Fibroblast of lung (primary cell): Measurements from ENCODE around the gene C9orf50. TPM values are rescaled to one million over a fixed set of nuclear protein-coding genes. Genes with fewer than 3 reads are reported as not detected.

Experiments
- DNase-seq, 2 donors: peaks; one replicate each; pipeline versions ENCODE4 v3.0.0 to v3.0.0-alpha.2; 2010; ENCODE audit warnings: low read depth in 2 of 2
- H2AFZ ChIP-seq: 2 replicates; pipeline ENCODE4 v1.5.1; 2012; ENCODE audit warnings: low read length, control low read depth, inconsistent platforms
- H3K27ac ChIP-seq: 2 replicates; pipeline ENCODE4 v1.5.1; 2011; ENCODE audit warnings: low read length, control low read depth; ENCODE audit not compliant: insufficient read depth
- H3K27me3 ChIP-seq: 2 replicates; pipeline ENCODE4 v1.5.1; 2011; ENCODE audit warnings: mild to moderate bottlenecking, low read length; ENCODE audit not compliant: control insufficient read depth, insufficient read depth
- H3K36me3 ChIP-seq: 2 replicates; pipeline ENCODE4 v1.5.1; 2011; ENCODE audit warnings: low read length; ENCODE audit not compliant: control insufficient read depth, insufficient read depth
- H3K4me1 ChIP-seq: 2 replicates; pipeline ENCODE4 v1.5.1; 2011; ENCODE audit warnings: low read length; ENCODE audit not compliant: control insufficient read depth, insufficient read depth; ENCODE audit errors: extremely low read depth
- H3K4me2 ChIP-seq: 2 replicates; pipeline ENCODE4 v1.5.1; 2011; ENCODE audit warnings: low read length, control low read depth; ENCODE audit not compliant: insufficient read depth; ENCODE audit errors: extremely low read depth
- H3K4me3 ChIP-seq, 4 experiments: fragments of 200-600 bp in 1 of 4; sonication (generic) in 1 of 4; replicated peaks in 1 of 4; 2 replicates each; pipeline ENCODE4 v1.5.1; 2011 to 2016; ENCODE audit warnings: low read length in 4 of 4, low read depth in 3 of 4, mild to moderate bottlenecking in 3 of 4, control low read depth in 2 of 4, inconsistent platforms in 1 of 4, mixed read lengths in 1 of 4; ENCODE audit not compliant: insufficient read depth in 1 of 4; ENCODE audit errors: control extremely low read depth in 1 of 4
- H3K79me2 ChIP-seq: 2 replicates; pipeline ENCODE4 v1.5.1; 2012; ENCODE audit warnings: mild to moderate bottlenecking, low read length, inconsistent platforms; ENCODE audit not compliant: control insufficient read depth, insufficient read depth
- H3K9ac ChIP-seq: 2 replicates; pipeline ENCODE4 v1.5.1; 2011; ENCODE audit warnings: mild to moderate bottlenecking, low read length, control low read depth; ENCODE audit not compliant: insufficient read depth
- H3K9me3 ChIP-seq: 2 replicates; pipeline ENCODE4 v1.5.1; 2012; ENCODE audit warnings: low read depth, low read length; ENCODE audit not compliant: control insufficient read depth, insufficient read depth
- H4K20me1 ChIP-seq: 2 replicates; pipeline ENCODE4 v1.5.1; 2011; ENCODE audit warnings: low read length; ENCODE audit not compliant: control insufficient read depth, insufficient read depth; ENCODE audit errors: extremely low read depth
- EZH2 ChIP-seq: IDR thresholded peaks from 2 replicates; pipeline ENCODE4 v1.5.1; 2012; ENCODE audit warnings: low read length, control low read depth, mild to moderate bottlenecking; ENCODE audit errors: missing control alignments
- polyA plus RNA-seq, 2 donors: library from polyadenylated mRNA; depleted of rRNA in 1 of 2; stranded (reverse) in 1 of 2; unstranded in 1 of 2; fragments of >200 nt; gene quantifications; 2 replicates each; pipeline ENCODE4 v1.2.1, GENCODE V29; 2011 to 2012; ENCODE audit warnings: missing spikeins in 1 of 2
- total RNA-seq: library from RNA; depleted of rRNA; stranded (reverse); fragments of >200 nt; gene quantifications from 2 replicates; pipeline ENCODE4 v1.2.1, GENCODE V29; 2014
- TF ChIP-seq, protein P1 (sequence below), 2 donors: IDR thresholded peaks in 1 of 2; conservative IDR thresholded peaks in 1 of 2; 1 replicate in 1 of 2; 2 replicates in 1 of 2; pipeline ENCODE4 v1.5.1; 2011 to 2012; ENCODE audit warnings: low read length in 2 of 2, control low read depth in 1 of 2, inconsistent platforms in 1 of 2, low read depth in 1 of 2, mild to moderate bottlenecking in 1 of 2

Gene C9orf50
- total and polyA plus RNA-seq, 2 donors (not counting 1 experiment from before 2014, with no cell fraction given) = 0.16 to 0.17 TPM

DNA sequence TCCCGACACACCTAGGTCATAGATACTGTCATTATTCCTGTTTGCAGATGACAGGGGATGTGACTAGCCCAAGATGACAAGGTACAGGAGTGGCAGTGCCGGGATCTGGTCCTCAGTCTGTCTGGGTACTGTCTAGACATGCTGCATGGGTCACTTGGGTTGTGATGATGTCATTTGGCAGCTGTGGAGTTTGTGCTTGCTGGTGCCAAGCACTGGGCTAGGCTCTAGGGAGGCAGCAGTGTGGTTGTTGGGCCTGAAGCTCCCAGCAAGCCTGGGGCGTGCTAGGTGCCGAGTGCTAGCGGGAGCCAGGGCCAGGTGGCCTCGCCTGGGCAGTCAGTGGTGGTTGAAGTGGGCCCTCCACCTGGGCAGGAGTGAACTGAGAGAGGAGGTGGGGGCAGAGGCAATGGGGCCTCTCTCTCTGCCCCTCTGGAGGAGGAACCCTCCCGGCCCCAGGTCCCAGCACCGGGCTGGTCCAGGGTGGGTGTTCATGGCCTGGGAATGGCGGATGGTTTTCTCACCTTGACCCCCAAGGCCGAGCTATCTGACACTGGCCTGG lies 29.9 kb upstream of the C9orf50 start:
- no peaks in the 10 kb centered on the region for H3K36me3 ChIP-seq
- H3K4me1 ChIP-seq = peaks cover 14% of the 10 kb centered on the region
- H3K27ac ChIP-seq = no peak overlapping the region
- H2AFZ ChIP-seq = no peak overlapping the region
- no peak overlapping the region for H3K4me3 ChIP-seq
- H4K20me1 ChIP-seq = no peaks in the 10 kb centered on the region
- no peaks in the 10 kb centered on the region for H3K27me3 ChIP-seq
- H3K79me2 ChIP-seq = no peaks in the 10 kb centered on the region
- H3K4me2 ChIP-seq = no peak overlapping the region
- no peak for DNase-seq
- H3K9me3 ChIP-seq = no peaks in the 10 kb centered on the region
- TF ChIP-seq EZH2 = no peak
- TF ChIP-seq, protein P1, sequence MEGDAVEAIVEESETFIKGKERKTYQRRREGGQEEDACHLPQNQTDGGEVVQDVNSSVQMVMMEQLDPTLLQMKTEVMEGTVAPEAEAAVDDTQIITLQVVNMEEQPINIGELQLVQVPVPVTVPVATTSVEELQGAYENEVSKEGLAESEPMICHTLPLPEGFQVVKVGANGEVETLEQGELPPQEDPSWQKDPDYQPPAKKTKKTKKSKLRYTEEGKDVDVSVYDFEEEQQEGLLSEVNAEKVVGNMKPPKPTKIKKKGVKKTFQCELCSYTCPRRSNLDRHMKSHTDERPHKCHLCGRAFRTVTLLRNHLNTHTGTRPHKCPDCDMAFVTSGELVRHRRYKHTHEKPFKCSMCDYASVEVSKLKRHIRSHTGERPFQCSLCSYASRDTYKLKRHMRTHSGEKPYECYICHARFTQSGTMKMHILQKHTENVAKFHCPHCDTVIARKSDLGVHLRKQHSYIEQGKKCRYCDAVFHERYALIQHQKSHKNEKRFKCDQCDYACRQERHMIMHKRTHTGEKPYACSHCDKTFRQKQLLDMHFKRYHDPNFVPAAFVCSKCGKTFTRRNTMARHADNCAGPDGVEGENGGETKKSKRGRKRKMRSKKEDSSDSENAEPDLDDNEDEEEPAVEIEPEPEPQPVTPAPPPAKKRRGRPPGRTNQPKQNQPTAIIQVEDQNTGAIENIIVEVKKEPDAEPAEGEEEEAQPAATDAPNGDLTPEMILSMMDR (conservative IDR thresholded peaks at IDR 0.05 in 1 of 2, IDR thresholded peaks at IDR 0.05 in 1 of 2; ENCODE audit: low read depth in 1 of 2, low read length in 2 of 2) = no peak
- H3K9ac ChIP-seq = no peak overlapping the region

DNA sequence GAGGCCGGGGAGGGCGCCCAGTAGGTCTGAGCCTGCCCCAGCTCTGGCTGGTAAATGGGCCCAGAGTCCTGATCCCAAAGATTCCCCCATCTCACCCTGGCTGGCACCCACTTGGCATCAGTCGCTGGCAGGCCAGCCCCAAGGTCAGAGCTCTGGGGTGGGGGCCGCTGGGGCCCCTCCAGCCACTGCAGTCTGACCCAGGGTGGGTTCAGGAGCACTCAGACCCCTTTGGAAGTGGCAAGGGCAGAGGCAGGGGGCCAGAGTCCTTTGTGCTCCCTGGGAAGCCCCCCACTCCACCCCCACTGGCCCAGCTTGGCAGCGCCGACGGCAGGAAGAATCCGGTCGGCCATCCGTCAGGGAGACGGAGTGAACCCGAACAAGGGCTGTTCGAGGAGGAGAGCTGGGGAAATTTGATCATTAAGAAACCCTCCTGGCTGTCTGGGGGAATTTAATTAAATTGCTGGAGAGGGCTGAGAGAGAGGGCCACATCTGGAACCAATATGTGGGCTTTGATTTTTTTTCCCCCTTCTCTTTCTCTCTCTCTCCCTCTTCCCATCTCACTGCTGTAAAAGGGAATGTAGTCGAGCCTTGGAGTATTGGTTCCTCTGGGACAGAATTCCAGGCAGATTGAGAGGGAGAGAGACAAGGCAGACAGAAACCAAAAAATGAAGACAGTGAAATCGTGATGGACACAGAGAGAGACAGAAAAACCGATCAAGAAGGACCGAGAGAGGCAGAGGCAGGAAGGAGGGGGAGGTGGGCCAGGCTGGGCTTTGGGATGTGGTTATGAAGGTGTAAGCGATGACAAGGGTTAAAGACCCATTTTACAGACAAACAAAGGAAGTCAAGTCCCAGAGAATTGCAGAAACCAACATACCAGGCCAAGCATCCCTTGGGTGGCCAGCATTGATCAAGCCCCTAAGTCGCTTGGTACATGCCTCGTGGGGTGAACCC lies 29.1 kb upstream of the C9orf50 start:
- H3K36me3 ChIP-seq = no peaks in the 10 kb centered on the region
- peaks cover 14% of the 10 kb centered on the region for H3K4me1 ChIP-seq
- no peak overlapping the region for H3K4me3 ChIP-seq
- no peak for DNase-seq
- no peak for TF ChIP-seq EZH2
- TF ChIP-seq, protein P1 (conservative IDR thresholded peaks at IDR 0.05 in 1 of 2, IDR thresholded peaks at IDR 0.05 in 1 of 2; ENCODE audit: low read depth in 1 of 2, low read length in 2 of 2) = no peak
- no peak overlapping the region for H3K4me2 ChIP-seq
- H4K20me1 ChIP-seq = no peaks in the 10 kb centered on the region
- H3K27me3 ChIP-seq = no peaks in the 10 kb centered on the region
- no peak overlapping the region for H2AFZ ChIP-seq
- H3K9me3 ChIP-seq = no peaks in the 10 kb centered on the region
- H3K79me2 ChIP-seq = no peaks in the 10 kb centered on the region
- no peak overlapping the region for H3K27ac ChIP-seq
- H3K9ac ChIP-seq = no peak overlapping the region

DNA sequence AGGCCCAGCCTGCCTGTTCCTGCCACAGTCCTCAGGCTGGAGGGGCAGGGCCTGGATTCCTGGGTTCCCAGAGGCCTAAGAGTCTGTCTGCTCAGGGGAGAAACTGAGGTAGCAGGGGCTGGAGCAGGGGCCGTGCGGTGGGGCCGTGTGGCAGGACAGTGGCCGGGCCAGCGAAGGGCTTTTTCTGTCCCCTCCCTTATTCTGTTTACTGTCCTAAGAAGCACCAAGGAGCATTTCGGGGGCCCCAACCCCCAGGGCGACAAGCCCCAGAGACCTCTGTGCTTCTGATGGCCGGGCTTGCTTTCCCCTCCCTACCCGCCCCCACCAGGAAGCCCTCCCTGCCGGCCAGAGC lies 27.8 kb upstream of the C9orf50 start:
- H3K27ac ChIP-seq = no peak overlapping the region
- TF ChIP-seq, protein P1 (conservative IDR thresholded peaks at IDR 0.05 in 1 of 2, IDR thresholded peaks at IDR 0.05 in 1 of 2; ENCODE audit: low read depth in 1 of 2, low read length in 2 of 2) = no peak
- TF ChIP-seq EZH2 = no peak
- no peak overlapping the region for H2AFZ ChIP-seq
- DNase-seq = no peak
- H3K79me2 ChIP-seq = no peaks in the 10 kb centered on the region
- H3K36me3 ChIP-seq = no peaks in the 10 kb centered on the region
- no peaks in the 10 kb centered on the region for H4K20me1 ChIP-seq
- H3K9ac ChIP-seq = no peak overlapping the region
- no peak overlapping the region for H3K4me3 ChIP-seq
- H3K4me1 ChIP-seq = peaks cover 14% of the 10 kb centered on the region
- H3K4me2 ChIP-seq = no peak overlapping the region
- no peaks in the 10 kb centered on the region for H3K27me3 ChIP-seq
- no peaks in the 10 kb centered on the region for H3K9me3 ChIP-seq
